WTC11 (cell line): ENCODE data around the gene PDE6G.

Experiments
- ESRRA ChIP-seq: sonication (generic); formaldehyde crosslinking; IDR thresholded peaks from 2 replicates; pipeline ENCODE4 v1.8.1; 2022; ENCODE audit warnings: mild to moderate bottlenecking, missing genetic modification reagents, borderline replicate concordance
- ZNF416 ChIP-seq: fragments of 250-450 bp; sonication (Bioruptor Pico); IDR thresholded peaks from 2 replicates; pipeline ENCODE4 v1.9.0; 2021; ENCODE audit warnings: mild to moderate bottlenecking, inconsistent platforms
- TF ChIP-seq, protein P1 (sequence below): sonication (generic); formaldehyde crosslinking; IDR thresholded peaks from 2 replicates; pipeline ENCODE4 v1.8.0; 2022; ENCODE audit warnings: mild to moderate bottlenecking, missing genetic modification reagents
- TF ChIP-seq, protein P2 (sequence below): fragments of 200-600 bp; IDR thresholded peaks from 2 replicates; pipeline ENCODE4 v1.8.0; 2022; ENCODE audit warnings: antibody characterized with exemption
- TF ChIP-seq, protein P3 (sequence below): sonication (generic); formaldehyde crosslinking; IDR thresholded peaks from 2 replicates; pipeline ENCODE4 v1.8.1; 2022; ENCODE audit warnings: low read depth, mild to moderate bottlenecking, moderate library complexity, missing genetic modification reagents, borderline replicate concordance

- TF ChIP-seq, protein P1, sequence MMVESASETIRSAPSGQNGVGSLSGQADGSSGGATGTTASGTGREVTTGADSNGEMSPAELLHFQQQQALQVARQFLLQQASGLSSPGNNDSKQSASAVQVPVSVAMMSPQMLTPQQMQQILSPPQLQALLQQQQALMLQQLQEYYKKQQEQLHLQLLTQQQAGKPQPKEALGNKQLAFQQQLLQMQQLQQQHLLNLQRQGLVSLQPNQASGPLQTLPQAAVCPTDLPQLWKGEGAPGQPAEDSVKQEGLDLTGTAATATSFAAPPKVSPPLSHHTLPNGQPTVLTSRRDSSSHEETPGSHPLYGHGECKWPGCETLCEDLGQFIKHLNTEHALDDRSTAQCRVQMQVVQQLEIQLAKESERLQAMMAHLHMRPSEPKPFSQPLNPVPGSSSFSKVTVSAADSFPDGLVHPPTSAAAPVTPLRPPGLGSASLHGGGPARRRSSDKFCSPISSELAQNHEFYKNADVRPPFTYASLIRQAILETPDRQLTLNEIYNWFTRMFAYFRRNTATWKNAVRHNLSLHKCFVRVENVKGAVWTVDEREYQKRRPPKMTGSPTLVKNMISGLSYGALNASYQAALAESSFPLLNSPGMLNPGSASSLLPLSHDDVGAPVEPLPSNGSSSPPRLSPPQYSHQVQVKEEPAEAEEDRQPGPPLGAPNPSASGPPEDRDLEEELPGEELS (CRISPR knock-in tag) = no peak
- TF ChIP-seq, protein P2, sequence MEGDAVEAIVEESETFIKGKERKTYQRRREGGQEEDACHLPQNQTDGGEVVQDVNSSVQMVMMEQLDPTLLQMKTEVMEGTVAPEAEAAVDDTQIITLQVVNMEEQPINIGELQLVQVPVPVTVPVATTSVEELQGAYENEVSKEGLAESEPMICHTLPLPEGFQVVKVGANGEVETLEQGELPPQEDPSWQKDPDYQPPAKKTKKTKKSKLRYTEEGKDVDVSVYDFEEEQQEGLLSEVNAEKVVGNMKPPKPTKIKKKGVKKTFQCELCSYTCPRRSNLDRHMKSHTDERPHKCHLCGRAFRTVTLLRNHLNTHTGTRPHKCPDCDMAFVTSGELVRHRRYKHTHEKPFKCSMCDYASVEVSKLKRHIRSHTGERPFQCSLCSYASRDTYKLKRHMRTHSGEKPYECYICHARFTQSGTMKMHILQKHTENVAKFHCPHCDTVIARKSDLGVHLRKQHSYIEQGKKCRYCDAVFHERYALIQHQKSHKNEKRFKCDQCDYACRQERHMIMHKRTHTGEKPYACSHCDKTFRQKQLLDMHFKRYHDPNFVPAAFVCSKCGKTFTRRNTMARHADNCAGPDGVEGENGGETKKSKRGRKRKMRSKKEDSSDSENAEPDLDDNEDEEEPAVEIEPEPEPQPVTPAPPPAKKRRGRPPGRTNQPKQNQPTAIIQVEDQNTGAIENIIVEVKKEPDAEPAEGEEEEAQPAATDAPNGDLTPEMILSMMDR = no peak
- TF ChIP-seq ESRRA (CRISPR knock-in tag) = no peak
- TF ChIP-seq ZNF416 (CRISPR knock-in tag) = no peak
- TF ChIP-seq, protein P3, sequence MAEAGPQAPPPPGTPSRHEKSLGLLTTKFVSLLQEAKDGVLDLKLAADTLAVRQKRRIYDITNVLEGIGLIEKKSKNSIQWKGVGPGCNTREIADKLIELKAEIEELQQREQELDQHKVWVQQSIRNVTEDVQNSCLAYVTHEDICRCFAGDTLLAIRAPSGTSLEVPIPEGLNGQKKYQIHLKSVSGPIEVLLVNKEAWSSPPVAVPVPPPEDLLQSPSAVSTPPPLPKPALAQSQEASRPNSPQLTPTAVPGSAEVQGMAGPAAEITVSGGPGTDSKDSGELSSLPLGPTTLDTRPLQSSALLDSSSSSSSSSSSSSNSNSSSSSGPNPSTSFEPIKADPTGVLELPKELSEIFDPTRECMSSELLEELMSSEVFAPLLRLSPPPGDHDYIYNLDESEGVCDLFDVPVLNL (CRISPR knock-in tag) = no peak
Measured at GRCh38 chr17:81694810-81695209, 38.5 kb upstream of the PDE6G start.
